HCT116 (cell line): ENCODE data around the gene DGKZ. TPM values are rescaled to one million over a fixed set of nuclear protein-coding genes. Genes with fewer than 3 reads are reported as not detected.

Experiments used
- ATAC-seq: fragments of 200-7000 bp; cut with Tn5 transposase; 2 replicates; pipeline ENCODE4 v1.9.1; 2020; ENCODE audit warnings: mild to moderate bottlenecking, moderate library complexity
- BruUV-seq: library from RNA; stranded (reverse); fragments of 400-500 nt; replicated peaks from 2 replicates; lab custom pipeline; 2021; lab: Mats Ljungman, UMichigan
- CTCF ChIA-PET: fragments of 300-600 bp; sonication (Branson Sonifier 250); formaldehyde crosslinking; loops from one replicate; lab custom pipeline; 2021; ENCODE audit warnings: antibody characterized with exemption; lab: Charles Lee
- POLR2A ChIA-PET: fragments of 300-600, 350-600 bp; sonication (Branson Sonifier 250); formaldehyde crosslinking; loops from one replicate; lab custom pipeline; 2021; ENCODE audit warnings: antibody characterized with exemption; lab: Charles Lee
- RAD21 ChIA-PET, 2 experiments: fragments of 300-600 bp; sonication (Branson Sonifier 250); formaldehyde crosslinking; loops; one replicate each; lab custom pipeline; 2023; ENCODE audit warnings: low total read pairs in 2 of 2; ENCODE audit not compliant: uncharacterized antibody in 2 of 2, unreplicated experiment in 2 of 2, low non-redundant PET in 1 of 2; lab: Charles Lee
- DNase-seq: peaks from one replicate; pipeline ENCODE4 v3.0.0-alpha.2; 2010; ENCODE audit warnings: low read depth, low spot score
- H2AFZ ChIP-seq: fragments of 200-600 bp; shearing (Covaris generic), sonication (generic); 2 replicates; pipeline ENCODE4 v1.6.1; 2017; ENCODE audit warnings: low read depth, mixed run types, mixed read lengths, antibody characterized with exemption, low read length; ENCODE audit not compliant: poor library complexity, severe bottlenecking
- H3K27ac ChIP-seq: 2 replicates; pipeline ENCODE4 v1.5.1; 2012; ENCODE audit warnings: low read depth, low read length
- H3K27me3 ChIP-seq: fragments of 200-600 bp; sonication (generic); 2 replicates; pipeline ENCODE4 v1.6.1; 2016; ENCODE audit warnings: mixed run types, low read length, mixed read lengths; ENCODE audit not compliant: insufficient read depth
- H3K36me3 ChIP-seq, 2 experiments: fragments of 200-500 bp in 1 of 2; fragments of 200-600 bp in 1 of 2; sonication (Bioruptor generic) in 1 of 2; sonication (generic) in 1 of 2; 2 replicates each; pipeline versions ENCODE4 v1.5.1 to v1.6.1; 2014 to 2016; ENCODE audit warnings: low read length in 2 of 2, inconsistent platforms in 1 of 2, mixed read lengths in 1 of 2, mixed run types in 1 of 2; ENCODE audit not compliant: insufficient read depth in 2 of 2, control insufficient read depth in 1 of 2
- H3K4me1 ChIP-seq, 2 experiments: fragments of 200-600 bp in 1 of 2; sonication (generic) in 1 of 2; 2 replicates each; pipeline versions ENCODE4 v1.5.1 to v1.6.1; 2012 to 2017; ENCODE audit warnings: low read length in 2 of 2, inconsistent platforms in 1 of 2, mild to moderate bottlenecking in 1 of 2, mixed read lengths in 1 of 2, mixed run types in 1 of 2, moderate library complexity in 1 of 2; ENCODE audit not compliant: insufficient read depth in 2 of 2, control insufficient read depth in 1 of 2
- H3K4me2 ChIP-seq: fragments of 200-600 bp; sonication (generic); 2 replicates; pipeline ENCODE4 v1.6.1; 2017; ENCODE audit warnings: mixed run types, low read length, mixed read lengths
- H3K4me3 ChIP-seq, 2 experiments: fragments of 200-600 bp in 1 of 2; sonication (generic) in 1 of 2; replicated peaks in 1 of 2; 2 replicates each; pipeline ENCODE4 v1.5.1; 2011 to 2016; ENCODE audit warnings: low read length in 2 of 2, control low read depth in 1 of 2, low read depth in 1 of 2, mild to moderate bottlenecking in 1 of 2, mixed read lengths in 1 of 2, mixed run types in 1 of 2
- H3K79me2 ChIP-seq: fragments of 200-600 bp; sonication (generic); 2 replicates; pipeline ENCODE4 v1.6.1; 2017; ENCODE audit warnings: mild to moderate bottlenecking, mixed run types, low read length, moderate library complexity, mixed read lengths; ENCODE audit not compliant: insufficient read depth
- H3K9ac ChIP-seq: fragments of 200-600 bp; sonication (generic); 2 replicates; pipeline ENCODE4 v1.6.1; 2016; ENCODE audit warnings: low read length, mixed read lengths
- H3K9me2 ChIP-seq: fragments of 200-600 bp; sonication (generic), shearing (Covaris generic); 2 replicates; pipeline ENCODE4 v1.6.1; 2017; ENCODE audit warnings: mixed run types, mild to moderate bottlenecking, moderate library complexity; ENCODE audit not compliant: insufficient read depth
- H3K9me3 ChIP-seq, 2 experiments: fragments of 200-500 bp in 1 of 2; fragments of 200-600 bp in 1 of 2; sonication (Bioruptor generic) in 1 of 2; sonication (generic) in 1 of 2; 2 replicates each; pipeline ENCODE4 v1.6.1; 2014 to 2017; ENCODE audit warnings: low read length in 2 of 2, mixed read lengths in 2 of 2, inconsistent platforms in 1 of 2, low read depth in 1 of 2, mild to moderate bottlenecking in 1 of 2, mixed run types in 1 of 2, moderate library complexity in 1 of 2; ENCODE audit not compliant: control insufficient read depth in 1 of 2, insufficient read depth in 1 of 2
- H4K20me1 ChIP-seq: fragments of 200-600 bp; sonication (generic), shearing (Covaris generic); 2 replicates; pipeline ENCODE4 v1.6.1; 2017; ENCODE audit warnings: mixed run types, mild to moderate bottlenecking, moderate library complexity; ENCODE audit not compliant: insufficient read depth
- EZH2phosphoT487 ChIP-seq: fragments of 200-600 bp; IDR thresholded peaks from 2 replicates; pipeline ENCODE4 v1.6.1; 2018; ENCODE audit warnings: antibody characterized with exemption, borderline replicate concordance
- FOSL1 ChIP-seq: IDR thresholded peaks from 2 replicates; pipeline ENCODE4 v1.6.1; 2012; ENCODE audit warnings: low read depth
- JUND ChIP-seq: IDR thresholded peaks from 2 replicates; pipeline ENCODE4 v1.6.1; 2012
- POLR2A ChIP-seq: IDR thresholded peaks from 2 replicates; pipeline ENCODE4 v1.7.0; 2011; ENCODE audit warnings: borderline replicate concordance; ENCODE audit not compliant: insufficient read depth, insufficient read length; ENCODE audit errors: extremely low read depth
- SIN3A ChIP-seq: IDR thresholded peaks from 2 replicates; pipeline ENCODE4 v1.6.1; 2012; ENCODE audit warnings: low read depth
- SP1 ChIP-seq: IDR thresholded peaks from 2 replicates; pipeline ENCODE4 v1.6.1; 2012; ENCODE audit warnings: low read depth
- SRF ChIP-seq: IDR thresholded peaks from 2 replicates; pipeline ENCODE4 v1.6.1; 2012; ENCODE audit warnings: low read depth
- ZFX ChIP-seq: fragments of 450-650 bp; IDR thresholded peaks from 2 replicates; pipeline ENCODE4 v1.6.1; 2017
- intact Hi-C: fragments of 100-400 bp; cut with micrococcal nuclease; formaldehyde crosslinking; loops from 2 replicates; pipeline ENCODE4 v1.10.0; 2022
- total RNA-seq: library from RNA; stranded (reverse); gene quantifications from one replicate; pipeline ENCODE4 v1.2.1, GENCODE V29; 2021; ENCODE audit not compliant: unreplicated experiment
- TF ChIP-seq, protein P1 (sequence below), 3 experiments: fragments of 200-600 bp in 1 of 3; sonication (generic) in 1 of 3; IDR thresholded peaks in 2 of 3; conservative IDR thresholded peaks in 1 of 3; 2 replicates each; pipeline ENCODE4 v1.5.1; 2012 to 2017; ENCODE audit warnings: low read depth in 2 of 3, low read length in 2 of 3, antibody characterized with exemption in 1 of 3, borderline replicate concordance in 1 of 3, control low read depth in 1 of 3, mild to moderate bottlenecking in 1 of 3, mixed read lengths in 1 of 3, mixed run types in 1 of 3, moderate library complexity in 1 of 3; ENCODE audit not compliant: insufficient read depth in 1 of 3
- TF ChIP-seq, protein P2 (sequence below): IDR thresholded peaks from 2 replicates; pipeline ENCODE4 v1.6.1; 2012
- TF ChIP-seq, protein P3 (sequence below): IDR thresholded peaks from 2 replicates; pipeline ENCODE4 v1.6.1; 2011; ENCODE audit warnings: mild to moderate bottlenecking, low read length, moderate library complexity; ENCODE audit not compliant: insufficient replicate concordance; ENCODE audit errors: extremely low read depth

The DGKZ gene
- total RNA-seq, 1 experiment from 2014 or later = 70.2 TPM

- no TSS peak for BruUV-seq
- Histone ChIP-seq H3K9me2 (no peaks in the 10 kb centered on the region), H2AFZ (no peak overlapping the region), H3K4me2 (peak overlapping the region; percentile 64), H3K27me3 (no peaks in the 10 kb centered on the region), H3K4me3 (peak overlapping the region in 1 of 2 experiments; percentile 16; a peak in 1 of 4 replicates), H3K9ac (peak overlapping the region; percentile 52; the same call in 1 of the 2 replicates), H3K4me1 (peaks cover 20 to 51% of the 10 kb centered on the region in 2 experiments), H3K9me3 (no peaks in the 10 kb centered on the region), H3K79me2 (peaks cover 43% of the 10 kb centered on the region), H3K27ac (peak overlapping the region; percentile 47), H3K36me3 (peaks cover 2 to 3% of the 10 kb centered on the region in 2 experiments; a peak in 2 of 4 replicates), H4K20me1 (no peaks in the 10 kb centered on the region)
- CTCF ChIA-PET = interaction anchor here (1.0 to 1.6 kb wide), 4 partner anchors 9 to 191 kb away, joined by 3 to 7 read pairs (median 4); no protein-coding TSS in a partner anchor
- DNase-seq (peak; percentile 52), ATAC-seq (peak; percentile 79)
- intact Hi-C loops = no loop called here
- TF ChIP-seq JUND (no peak; the same call in none of the 2 replicates), ZFX (0 out of 2 replicates have a peak, but pooled peaks have one; percentile 9), POLR2A (no peak), SRF (no peak), SIN3A (peak; percentile 96), SP1 (peak; percentile 70; the same call in 1 of the 2 replicates), FOSL1 (peak; percentile 78), EZH2phosphoT487 (no peak)
- TF ChIP-seq, protein P1, sequence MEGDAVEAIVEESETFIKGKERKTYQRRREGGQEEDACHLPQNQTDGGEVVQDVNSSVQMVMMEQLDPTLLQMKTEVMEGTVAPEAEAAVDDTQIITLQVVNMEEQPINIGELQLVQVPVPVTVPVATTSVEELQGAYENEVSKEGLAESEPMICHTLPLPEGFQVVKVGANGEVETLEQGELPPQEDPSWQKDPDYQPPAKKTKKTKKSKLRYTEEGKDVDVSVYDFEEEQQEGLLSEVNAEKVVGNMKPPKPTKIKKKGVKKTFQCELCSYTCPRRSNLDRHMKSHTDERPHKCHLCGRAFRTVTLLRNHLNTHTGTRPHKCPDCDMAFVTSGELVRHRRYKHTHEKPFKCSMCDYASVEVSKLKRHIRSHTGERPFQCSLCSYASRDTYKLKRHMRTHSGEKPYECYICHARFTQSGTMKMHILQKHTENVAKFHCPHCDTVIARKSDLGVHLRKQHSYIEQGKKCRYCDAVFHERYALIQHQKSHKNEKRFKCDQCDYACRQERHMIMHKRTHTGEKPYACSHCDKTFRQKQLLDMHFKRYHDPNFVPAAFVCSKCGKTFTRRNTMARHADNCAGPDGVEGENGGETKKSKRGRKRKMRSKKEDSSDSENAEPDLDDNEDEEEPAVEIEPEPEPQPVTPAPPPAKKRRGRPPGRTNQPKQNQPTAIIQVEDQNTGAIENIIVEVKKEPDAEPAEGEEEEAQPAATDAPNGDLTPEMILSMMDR (IDR thresholded peaks at IDR 0.05 in 2 of 3, conservative IDR thresholded peaks at IDR 0.05 in 1 of 3; ENCODE audit: borderline replicate concordance in 1 of 3, insufficient read depth in 1 of 3, low read depth in 2 of 3, low read length in 2 of 3) = peak in 1 of 3 experiments; percentile 44; a peak in 2 of 6 replicates
- TF ChIP-seq, protein P2, sequence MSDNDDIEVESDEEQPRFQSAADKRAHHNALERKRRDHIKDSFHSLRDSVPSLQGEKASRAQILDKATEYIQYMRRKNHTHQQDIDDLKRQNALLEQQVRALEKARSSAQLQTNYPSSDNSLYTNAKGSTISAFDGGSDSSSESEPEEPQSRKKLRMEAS = peak; percentile 74
- TF ChIP-seq, protein P3, sequence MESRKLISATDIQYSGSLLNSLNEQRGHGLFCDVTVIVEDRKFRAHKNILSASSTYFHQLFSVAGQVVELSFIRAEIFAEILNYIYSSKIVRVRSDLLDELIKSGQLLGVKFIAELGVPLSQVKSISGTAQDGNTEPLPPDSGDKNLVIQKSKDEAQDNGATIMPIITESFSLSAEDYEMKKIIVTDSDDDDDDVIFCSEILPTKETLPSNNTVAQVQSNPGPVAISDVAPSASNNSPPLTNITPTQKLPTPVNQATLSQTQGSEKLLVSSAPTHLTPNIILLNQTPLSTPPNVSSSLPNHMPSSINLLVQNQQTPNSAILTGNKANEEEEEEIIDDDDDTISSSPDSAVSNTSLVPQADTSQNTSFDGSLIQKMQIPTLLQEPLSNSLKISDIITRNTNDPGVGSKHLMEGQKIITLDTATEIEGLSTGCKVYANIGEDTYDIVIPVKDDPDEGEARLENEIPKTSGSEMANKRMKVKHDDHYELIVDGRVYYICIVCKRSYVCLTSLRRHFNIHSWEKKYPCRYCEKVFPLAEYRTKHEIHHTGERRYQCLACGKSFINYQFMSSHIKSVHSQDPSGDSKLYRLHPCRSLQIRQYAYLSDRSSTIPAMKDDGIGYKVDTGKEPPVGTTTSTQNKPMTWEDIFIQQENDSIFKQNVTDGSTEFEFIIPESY = peak; percentile 40
- RAD21 ChIA-PET = no interaction called here
- POLR2A ChIA-PET = no interaction called here
Observed at GRCh38 chr11:46363455-46364005, 16.3 kb downstream of the DGKZ start.
